ENCODE results near the gene ZNF710. TPM values are rescaled to one million over a fixed set of nuclear protein-coding genes. Genes with fewer than 3 reads are reported as not detected.

Gene ZNF710
- total and polyA plus RNA-seq, 2 of the 8 experiments (the other 6 are each of a cell fraction or from before 2014, with no cell fraction given), result 10.5 to 24.0 TPM

DNA sequence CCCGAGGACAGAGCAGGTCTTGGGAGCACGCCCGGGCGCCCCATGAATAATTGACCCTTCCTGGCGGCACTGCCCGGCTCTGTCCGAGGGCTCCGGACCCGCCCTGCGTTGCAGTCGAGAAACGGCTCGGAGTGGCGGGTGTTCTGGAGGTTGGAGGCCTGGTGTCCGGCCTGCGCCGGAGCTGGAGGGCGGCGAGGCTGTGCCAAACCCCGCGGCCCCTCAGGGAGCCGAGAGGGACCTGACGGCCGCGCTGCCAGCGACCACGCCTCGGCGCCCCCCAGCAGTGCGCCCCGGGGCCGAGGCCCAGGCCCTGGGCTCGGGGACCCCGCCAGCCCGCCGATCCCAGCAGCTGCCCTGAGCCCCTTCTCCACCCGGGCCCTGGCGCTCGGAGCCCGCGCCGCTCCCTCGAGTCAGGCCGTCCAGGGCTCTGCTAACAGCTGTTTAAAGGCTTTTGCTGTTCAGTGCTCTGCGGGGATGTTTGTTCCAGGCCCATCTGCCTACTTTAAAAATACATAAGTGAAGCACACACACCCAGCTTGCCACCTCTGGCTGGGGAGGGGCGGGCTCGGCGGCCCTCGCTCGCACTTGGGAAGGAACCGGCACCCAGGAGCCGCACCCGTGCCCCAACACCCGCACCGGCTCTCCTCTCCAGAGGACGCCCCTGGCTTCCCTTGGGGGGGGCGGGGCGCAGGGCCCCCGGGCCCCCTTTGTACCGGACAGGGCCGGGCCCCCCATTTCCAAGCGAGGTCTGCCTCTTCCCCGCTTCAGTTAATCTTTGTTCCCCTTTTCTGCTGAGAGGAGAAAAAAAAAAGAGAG, 730 bp upstream of the ZNF710 start:
- H3K23me2 ChIP-seq (ENCODE audit: low read depth, low read length), result peaks cover 6% of the 10 kb centered on the region; the same call in 1 of the 2 replicates
- H3K9ac ChIP-seq (replicated peaks in 1 of 4; ENCODE audit: extremely low read depth in 1 of 4, low read depth in 3 of 4, low read length in 3 of 4), result peak overlapping the region; percentile 56 to 63 (median 58); a peak in 6 of 7 replicates
- H2BK20ac ChIP-seq (ENCODE audit: low read length), result no peak overlapping the region
- H3K18ac ChIP-seq (ENCODE audit: extremely low read depth, low read length), result peak overlapping the region; percentile 93
- H4K20me1 ChIP-seq (replicated peaks in 1 of 2; ENCODE audit: control insufficient read depth in 1 of 2, insufficient read depth in 2 of 2, low read length in 2 of 2), result peaks cover 6 to 10% of the 10 kb centered on the region in 2 experiments
- H2AK5ac ChIP-seq (ENCODE audit: low read depth, low read length), result no peak overlapping the region
- no peak overlapping the region for H3K14ac ChIP-seq (ENCODE audit: insufficient read length)
- H3K4me3 ChIP-seq (ENCODE audit: extremely low read depth in 1 of 4, insufficient read depth in 2 of 4, low read depth in 3 of 4, low read length in 4 of 4), result peak overlapping the region; percentile 47 to 73 (median 58)
- peak overlapping the region; percentile 78 to 82 for H3K4me2 ChIP-seq (ENCODE audit: insufficient read depth in 1 of 2, low read depth in 2 of 2, low read length in 2 of 2)
- H2BK5ac ChIP-seq (ENCODE audit: low read depth, low read length), result peak overlapping the region; percentile 71; the same call in 1 of the 2 replicates
- CTCF ChIA-PET (ENCODE audit: partially characterized antibody), result interaction anchor here (0.6 to 2.7 kb wide), 10 partner anchors 16 to 852 kb away, joined by 3 to 9 read pairs (median 5); no protein-coding TSS in a partner anchor
- H3K79me2 ChIP-seq (ENCODE audit: control insufficient read depth in 1 of 2, insufficient read depth in 2 of 2, low read length in 2 of 2), result peaks cover 6 to 26% of the 10 kb centered on the region in 2 experiments
- no peak overlapping the region for H3K4ac ChIP-seq (replicated peaks; ENCODE audit: insufficient read length, low read depth, low read length)
- peak overlapping the region; percentile 28 for H4K5ac ChIP-seq (ENCODE audit: insufficient read length, low read depth, low read length)
- H2BK12ac ChIP-seq (ENCODE audit: low read depth, low read length), result 0 out of 2 replicates have a peak overlapping the region, but pooled peaks have one; percentile 17
- 2% methylated on average over 32 of the region's 63 CpGs; no CpG with 5 or more reads in 1 of the 2 experiments for WGBS, 2 experiments (ENCODE audit: extremely low coverage in 1 of 2, insufficient coverage in 1 of 2, insufficient read length in 1 of 2, insufficient replicate concordance in 2 of 2, low coverage in 1 of 2, low lambda C conversion rate in 2 of 2, missing lambda C conversion rate in 1 of 2)
- no peaks in the 10 kb centered on the region for H3K9me3 ChIP-seq (ENCODE audit: insufficient read depth in 2 of 2, low read depth in 1 of 2, low read length in 1 of 2)
- H4K91ac ChIP-seq (replicated peaks; ENCODE audit: insufficient read length, low read length), result peak overlapping the region; percentile 30
- H2BK15ac ChIP-seq (ENCODE audit: low read length), result no peak overlapping the region
- H2BK120ac ChIP-seq (replicated peaks; ENCODE audit: low read depth, low read length), result no peak overlapping the region
- H2AFZ ChIP-seq (ENCODE audit: low read length), result no peak overlapping the region
- H3K27me3 ChIP-seq (replicated peaks in 1 of 4; ENCODE audit: control insufficient read depth in 3 of 4, extremely low read depth in 1 of 4, insufficient read depth in 3 of 4, low read length in 3 of 4), result peaks cover 0 to 7% (median 2%) of the 10 kb centered on the region in 4 experiments; a peak in 2 of 7 replicates
- H3K79me1 ChIP-seq (ENCODE audit: low read depth, low read length), result no peaks in the 10 kb centered on the region
- TF ChIP-seq HDAC2 (IDR thresholded peaks at IDR 0.05; ENCODE audit: borderline replicate concordance in 1 of 2, low read depth in 2 of 2, low read length in 2 of 2), result 0 out of 4 replicates have a peak, but pooled peaks of 1 of the 2 experiments have one; percentile 18
- TF ChIP-seq TBP (IDR thresholded peaks at IDR 0.05; ENCODE audit: low read depth, low read length), result no peak
- TF ChIP-seq HDAC6 (IDR thresholded peaks at IDR 0.05; ENCODE audit: low read depth, low read length), result no peak
- peak; percentile 20; the same call in 1 of the 2 replicates for TF ChIP-seq PHF8 (conservative IDR thresholded peaks at IDR 0.05; ENCODE audit: low read depth, low read length)
- peak; percentile 53 for TF ChIP-seq ASH2L (IDR thresholded peaks at IDR 0.05; ENCODE audit: low read length)
- peak; percentile 9 to 49; a peak in 2 of 3 replicates for TF ChIP-seq POLR2A (IDR thresholded peaks at IDR 0.05; ENCODE audit: control extremely low read depth in 1 of 2, low read depth in 2 of 2, low read length in 2 of 2)
- TF ChIP-seq, protein P1, sequence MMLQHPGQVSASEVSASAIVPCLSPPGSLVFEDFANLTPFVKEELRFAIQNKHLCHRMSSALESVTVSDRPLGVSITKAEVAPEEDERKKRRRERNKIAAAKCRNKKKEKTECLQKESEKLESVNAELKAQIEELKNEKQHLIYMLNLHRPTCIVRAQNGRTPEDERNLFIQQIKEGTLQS (IDR thresholded peaks at IDR 0.05; ENCODE audit: insufficient read depth, low read depth, low read length), result no peak
- peak; percentile 20; the same call in 1 of the 2 replicates for TF ChIP-seq TAF1 (IDR thresholded peaks at IDR 0.05; ENCODE audit: low read depth, low read length)
- peak overlapping the region; percentile 40 for H3K56ac ChIP-seq (replicated peaks; ENCODE audit: insufficient read length, low read depth, low read length)
- POLR2A ChIA-PET (ENCODE audit: partially characterized antibody), result interaction anchor here (0.8 to 4.3 kb wide), 15 partner anchors 10 to 201 kb away, joined by 3 to 29 read pairs (median 3); partner anchors contain the start of gene SEMA4B
- H3K23ac ChIP-seq (ENCODE audit: insufficient read length), result no peak overlapping the region
- 0 out of 2 replicates have a peak overlapping the region, but pooled peaks have one; percentile 14 for H3K27ac ChIP-seq (ENCODE audit: low read depth, low read length)
- H4K8ac ChIP-seq (ENCODE audit: extremely low read depth, insufficient read depth, low read length), result peak overlapping the region; percentile 88
- H3K4me1 ChIP-seq (replicated peaks in 1 of 4; ENCODE audit: control insufficient read depth in 3 of 4, insufficient read depth in 4 of 4, low read length in 3 of 4), result peaks cover 10 to 21% (median 15%) of the 10 kb centered on the region in 4 experiments
- no peak for FAIRE-seq
- peak in 1 of 2 experiments; percentile 73 for DNase-seq (ENCODE audit: low read depth in 1 of 2, low spot score in 2 of 2)
- H3K36me3 ChIP-seq (ENCODE audit: control insufficient read depth in 2 of 4, insufficient read depth in 4 of 4, low read length in 3 of 4), result no peaks in the 10 kb centered on the region; a peak in 1 of 8 replicates

Data from H1 (cell line).